Endothelial cell (in vitro differentiated cells): ENCODE data around the gene ERMAP. TPM values are rescaled to one million over a fixed set of nuclear protein-coding genes. Genes with fewer than 3 reads are reported as not detected.

Experiments
- DNase-seq: peaks from one replicate; pipeline ENCODE4 v3.0.0; 2021; ENCODE audit warnings: low spot score
- H3K27ac Mint-ChIP-seq: one replicate; pipeline ENCODE4 v1.8.0; 2021; ENCODE audit warnings: mixed read lengths, inconsistent platforms; ENCODE audit not compliant: unreplicated experiment
- H3K27me3 Mint-ChIP-seq: one replicate; pipeline ENCODE4 v1.8.0; 2021; ENCODE audit warnings: mild to moderate bottlenecking, moderate library complexity, mixed read lengths, inconsistent platforms; ENCODE audit not compliant: unreplicated experiment
- H3K36me3 Mint-ChIP-seq: one replicate; pipeline ENCODE4 v1.8.0; 2021; ENCODE audit warnings: mild to moderate bottlenecking, low read depth, mixed read lengths, inconsistent platforms; ENCODE audit not compliant: unreplicated experiment
- H3K4me1 Mint-ChIP-seq: one replicate; pipeline ENCODE4 v1.8.0; 2021; ENCODE audit warnings: mild to moderate bottlenecking, mixed read lengths, inconsistent platforms; ENCODE audit not compliant: unreplicated experiment
- H3K4me3 Mint-ChIP-seq: one replicate; pipeline ENCODE4 v1.8.0; 2021; ENCODE audit warnings: mild to moderate bottlenecking, mixed read lengths, inconsistent platforms; ENCODE audit not compliant: unreplicated experiment
- H3K9me3 Mint-ChIP-seq: one replicate; pipeline ENCODE4 v1.8.0; 2021; ENCODE audit warnings: mixed read lengths, inconsistent platforms; ENCODE audit not compliant: unreplicated experiment
- total RNA-seq: library from RNA; stranded (reverse); fragmentation: NEBNext Ultra II Directional; extraction: Animal tissue kit (Norgen Biotek cat#: 25700); gene quantifications from one replicate; pipeline ENCODE4 v1.2.1, GENCODE V29; 2021; ENCODE audit not compliant: unreplicated experiment
- TF ChIP-seq, protein P1 (sequence below): fragments of 200-600 bp; sonication (generic); IDR thresholded peaks from one replicate; pipeline ENCODE4 v1.5.0; 2021; ENCODE audit warnings: antibody characterized with exemption; ENCODE audit not compliant: unreplicated experiment

The ERMAP gene
- total RNA-seq, 1 donor from 2014 or later = 12.4 TPM

- H3K27ac Mint-ChIP-seq = peak within 1 kb of the TSS; percentile 52
- peak within 1 kb of the TSS; percentile 100 for H3K4me3 Mint-ChIP-seq
- TF ChIP-seq, protein P1, sequence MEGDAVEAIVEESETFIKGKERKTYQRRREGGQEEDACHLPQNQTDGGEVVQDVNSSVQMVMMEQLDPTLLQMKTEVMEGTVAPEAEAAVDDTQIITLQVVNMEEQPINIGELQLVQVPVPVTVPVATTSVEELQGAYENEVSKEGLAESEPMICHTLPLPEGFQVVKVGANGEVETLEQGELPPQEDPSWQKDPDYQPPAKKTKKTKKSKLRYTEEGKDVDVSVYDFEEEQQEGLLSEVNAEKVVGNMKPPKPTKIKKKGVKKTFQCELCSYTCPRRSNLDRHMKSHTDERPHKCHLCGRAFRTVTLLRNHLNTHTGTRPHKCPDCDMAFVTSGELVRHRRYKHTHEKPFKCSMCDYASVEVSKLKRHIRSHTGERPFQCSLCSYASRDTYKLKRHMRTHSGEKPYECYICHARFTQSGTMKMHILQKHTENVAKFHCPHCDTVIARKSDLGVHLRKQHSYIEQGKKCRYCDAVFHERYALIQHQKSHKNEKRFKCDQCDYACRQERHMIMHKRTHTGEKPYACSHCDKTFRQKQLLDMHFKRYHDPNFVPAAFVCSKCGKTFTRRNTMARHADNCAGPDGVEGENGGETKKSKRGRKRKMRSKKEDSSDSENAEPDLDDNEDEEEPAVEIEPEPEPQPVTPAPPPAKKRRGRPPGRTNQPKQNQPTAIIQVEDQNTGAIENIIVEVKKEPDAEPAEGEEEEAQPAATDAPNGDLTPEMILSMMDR = no peak
- DNase-seq = peak; percentile 84
- peaks cover 17% of the 10 kb centered on the region for H3K4me1 Mint-ChIP-seq
- H3K27me3 Mint-ChIP-seq = peaks cover 6% of the 10 kb centered on the region
- H3K9me3 Mint-ChIP-seq = no peaks in the 10 kb centered on the region
- H3K36me3 Mint-ChIP-seq = peaks cover 44% of the 10 kb centered on the region
Observed at GRCh38 chr1:42846257-42847110, 29.6 kb downstream of the ERMAP start, which contains the start of gene ZNF691. Gene ZNF691, plus strand, starts transcription at chr1:42846613. Its CDS starts 3,046 bp downstream, at chr1:42849659.

GRCh38 chr1:42847111-42847595 is 30.2 kb downstream of the ERMAP start:
- Mint-ChIP-seq H3K9me3 (no peaks in the 10 kb centered on the region), H3K4me3 (peak overlapping the region; percentile 100), H3K27ac (peak overlapping the region; percentile 52), H3K36me3 (peaks cover 46% of the 10 kb centered on the region), H3K4me1 (peaks cover 17% of the 10 kb centered on the region), H3K27me3 (peaks cover 6% of the 10 kb centered on the region)
- TF ChIP-seq, protein P1 = no peak
- no peak for DNase-seq

GRCh38 chr1:42847721-42848460 is 31.0 kb downstream of the ERMAP start:
- H3K27ac Mint-ChIP-seq = peak overlapping the region; percentile 72
- no peaks in the 10 kb centered on the region for H3K9me3 Mint-ChIP-seq
- no peak for DNase-seq
- peaks cover 17% of the 10 kb centered on the region for H3K4me1 Mint-ChIP-seq
- TF ChIP-seq, protein P1 = no peak
- peaks cover 44% of the 10 kb centered on the region for H3K36me3 Mint-ChIP-seq
- peak overlapping the region; percentile 100 for H3K4me3 Mint-ChIP-seq
- peaks cover 4% of the 10 kb centered on the region for H3K27me3 Mint-ChIP-seq

DNA sequence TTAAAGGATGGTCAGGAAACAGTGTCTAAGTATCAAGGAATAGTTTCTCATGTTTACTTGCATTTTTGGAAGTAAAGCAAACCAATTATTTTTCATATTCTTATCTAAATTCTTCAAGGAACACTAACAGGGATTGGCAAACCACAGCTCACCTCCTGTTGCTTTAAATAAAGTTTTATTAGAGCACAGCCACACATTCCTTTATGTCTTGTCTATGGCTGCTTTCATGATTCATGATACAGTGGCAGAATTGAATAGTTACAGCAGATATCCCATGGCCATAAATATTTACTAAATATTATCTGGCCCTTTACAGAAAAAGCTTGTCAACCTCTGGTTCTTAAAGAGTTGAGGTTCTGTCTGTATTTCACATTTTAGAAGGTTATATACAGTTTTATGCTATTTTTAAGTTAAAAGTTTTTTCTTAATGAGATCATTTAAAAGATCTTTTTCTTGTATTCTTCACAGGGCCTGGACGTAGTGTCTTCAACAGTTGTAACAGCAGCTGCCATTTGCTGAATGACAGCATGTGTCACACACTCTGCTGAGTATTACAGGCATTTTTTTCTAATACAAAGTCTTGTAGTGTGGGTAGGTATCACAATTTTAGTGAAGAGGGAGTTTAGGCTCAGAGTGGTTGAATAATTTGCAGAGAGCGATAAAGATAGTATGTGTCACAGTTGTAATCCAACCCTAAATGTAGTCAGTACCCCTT is 32.1 kb downstream of the ERMAP start:
- peaks cover 17% of the 10 kb centered on the region for H3K4me1 Mint-ChIP-seq
- peak overlapping the region; percentile 0 for H3K4me3 Mint-ChIP-seq
- TF ChIP-seq, protein P1 = no peak
- peaks cover 2% of the 10 kb centered on the region for H3K27me3 Mint-ChIP-seq
- no peak for DNase-seq
- peaks cover 42% of the 10 kb centered on the region for H3K36me3 Mint-ChIP-seq
- H3K27ac Mint-ChIP-seq = no peak overlapping the region
- no peaks in the 10 kb centered on the region for H3K9me3 Mint-ChIP-seq
